ENCODE measurements around the gene RANBP3.

- TF ChIP-seq, protein P1, sequence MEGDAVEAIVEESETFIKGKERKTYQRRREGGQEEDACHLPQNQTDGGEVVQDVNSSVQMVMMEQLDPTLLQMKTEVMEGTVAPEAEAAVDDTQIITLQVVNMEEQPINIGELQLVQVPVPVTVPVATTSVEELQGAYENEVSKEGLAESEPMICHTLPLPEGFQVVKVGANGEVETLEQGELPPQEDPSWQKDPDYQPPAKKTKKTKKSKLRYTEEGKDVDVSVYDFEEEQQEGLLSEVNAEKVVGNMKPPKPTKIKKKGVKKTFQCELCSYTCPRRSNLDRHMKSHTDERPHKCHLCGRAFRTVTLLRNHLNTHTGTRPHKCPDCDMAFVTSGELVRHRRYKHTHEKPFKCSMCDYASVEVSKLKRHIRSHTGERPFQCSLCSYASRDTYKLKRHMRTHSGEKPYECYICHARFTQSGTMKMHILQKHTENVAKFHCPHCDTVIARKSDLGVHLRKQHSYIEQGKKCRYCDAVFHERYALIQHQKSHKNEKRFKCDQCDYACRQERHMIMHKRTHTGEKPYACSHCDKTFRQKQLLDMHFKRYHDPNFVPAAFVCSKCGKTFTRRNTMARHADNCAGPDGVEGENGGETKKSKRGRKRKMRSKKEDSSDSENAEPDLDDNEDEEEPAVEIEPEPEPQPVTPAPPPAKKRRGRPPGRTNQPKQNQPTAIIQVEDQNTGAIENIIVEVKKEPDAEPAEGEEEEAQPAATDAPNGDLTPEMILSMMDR (conservative IDR thresholded peaks at IDR 0.05; ENCODE audit: low read depth in 2 of 2) = no peak
- TF ChIP-seq EZH2phosphoT487 (IDR thresholded peaks at IDR 0.05; ENCODE audit: unreplicated experiment) (no peak), REST (IDR thresholded peaks at IDR 0.05; ENCODE audit: unreplicated experiment) (no peak), STAT1 (IDR thresholded peaks at IDR 0.05; ENCODE audit: unreplicated experiment) (no peak)
Measured at GRCh38 chr19:5961969-5962945, 15.7 kb downstream of the RANBP3 start.
